Measurements from ENCODE around the gene UBE2U.
"Not testable (repeated sequence)": the region's sequence is repeated elsewhere in the genome, so short reads cannot be mapped to it uniquely, and the experiment has no call there.

The UBE2U gene

GRCh38 chr1:64192290-64192689 is 11.1 kb upstream of the UBE2U start:
- no peak for DNase-seq (ENCODE audit: low read depth in 4 of 4, low spot score in 1 of 4)

- DNase-seq (ENCODE audit: low read depth in 4 of 4, low spot score in 1 of 4), result no peak
These were observed 9.0 kb upstream of the UBE2U start for GRCh38 chr1:64194168-64195080.

DNA sequence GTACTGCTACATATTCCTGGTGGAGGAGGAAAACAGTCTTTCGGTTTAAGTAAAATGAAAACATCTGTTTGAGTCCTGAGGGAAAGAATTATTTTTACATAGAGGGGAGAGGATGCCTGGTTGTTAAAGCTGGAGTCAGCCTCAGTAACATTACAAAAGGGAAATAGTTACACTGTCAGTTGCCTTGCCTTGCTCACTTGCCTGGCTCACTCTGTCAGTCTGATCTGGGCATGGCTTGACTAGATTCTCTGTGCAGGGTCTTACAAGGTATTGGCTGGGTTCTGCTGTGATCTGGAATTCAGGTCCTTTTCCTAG is 8.4 kb upstream of the UBE2U start:
- no peak for DNase-seq (ENCODE audit: low read depth in 4 of 4, low spot score in 1 of 4)

- DNase-seq (ENCODE audit: low read depth in 4 of 4, low spot score in 1 of 4), result no peak
These were observed 7.2 kb upstream of the UBE2U start for GRCh38 chr1:64196074-64196870.

DNA sequence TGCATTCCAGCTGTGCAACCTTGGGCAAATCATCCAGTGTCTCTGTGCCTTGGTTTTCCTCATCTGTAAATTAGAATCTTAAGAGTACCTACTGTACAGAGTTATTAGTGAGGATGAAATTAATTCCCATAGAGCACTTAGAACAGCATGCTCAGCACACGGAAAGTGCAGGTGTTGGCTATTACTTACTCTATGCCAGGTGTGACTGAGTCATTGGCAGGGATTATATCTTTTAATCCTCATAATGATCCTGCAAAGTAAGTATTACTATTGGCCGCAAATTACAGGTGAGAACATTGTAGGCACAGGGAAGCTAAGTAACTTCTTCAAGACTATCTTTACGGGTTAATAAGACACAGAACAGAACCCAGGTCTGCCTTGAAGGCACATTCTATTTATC is 6.3 kb upstream of the UBE2U start:
- DNase-seq (ENCODE audit: low read depth in 4 of 4, low spot score in 1 of 4), result no peak

GRCh38 chr1:64199154-64199553 is 4.3 kb upstream of the UBE2U start:
- no peak for DNase-seq (ENCODE audit: low read depth in 4 of 4, low spot score in 1 of 4)

DNA sequence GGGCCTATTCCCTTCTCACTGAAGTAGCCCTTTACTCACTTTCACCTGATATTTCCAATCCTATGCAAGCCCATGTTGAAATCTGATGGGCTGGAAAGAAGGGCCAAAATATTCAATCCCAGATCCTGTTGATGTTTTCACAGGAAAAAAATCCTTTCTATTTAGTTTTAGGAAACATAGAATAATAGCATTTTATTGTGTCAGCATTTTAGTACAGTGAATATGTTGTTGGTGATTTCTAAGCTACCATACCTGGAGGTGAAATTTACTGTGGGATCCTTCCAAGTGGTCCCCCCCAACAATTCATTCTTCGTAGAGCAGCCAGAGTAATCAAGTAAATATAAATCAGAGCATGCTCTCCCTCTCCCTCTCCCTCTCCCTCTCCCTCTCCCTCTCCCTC is 3.4 kb upstream of the UBE2U start:
- DNase-seq (ENCODE audit: low read depth in 4 of 4, low spot score in 1 of 4), result no peak

GRCh38 chr1:64209221-64209620 is 5.8 kb downstream of the UBE2U start:
- no peak for DNase-seq (ENCODE audit: low read depth in 4 of 4, low spot score in 1 of 4)

DNA sequence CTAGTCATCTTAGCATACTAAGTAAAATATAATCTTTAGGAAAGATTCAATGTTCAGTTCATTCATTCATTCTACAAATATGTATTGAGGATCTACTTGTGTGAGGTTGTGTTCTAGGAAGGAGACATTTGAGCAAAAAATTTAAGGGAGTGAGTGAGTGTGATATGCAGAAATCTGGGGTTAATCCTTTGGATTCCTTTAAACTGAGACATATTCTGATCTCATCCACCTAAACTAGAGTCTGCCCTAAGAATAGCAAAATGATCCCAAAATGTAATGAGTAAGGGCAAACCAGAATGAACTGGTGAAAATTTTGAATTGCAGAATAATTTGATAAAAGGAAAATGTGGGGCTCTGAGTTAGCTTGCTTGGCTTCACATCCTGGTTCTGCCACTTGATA is 8.6 kb downstream of the UBE2U start:
- DNase-seq (ENCODE audit: low read depth in 4 of 4, low spot score in 1 of 4), result no peak

DNA sequence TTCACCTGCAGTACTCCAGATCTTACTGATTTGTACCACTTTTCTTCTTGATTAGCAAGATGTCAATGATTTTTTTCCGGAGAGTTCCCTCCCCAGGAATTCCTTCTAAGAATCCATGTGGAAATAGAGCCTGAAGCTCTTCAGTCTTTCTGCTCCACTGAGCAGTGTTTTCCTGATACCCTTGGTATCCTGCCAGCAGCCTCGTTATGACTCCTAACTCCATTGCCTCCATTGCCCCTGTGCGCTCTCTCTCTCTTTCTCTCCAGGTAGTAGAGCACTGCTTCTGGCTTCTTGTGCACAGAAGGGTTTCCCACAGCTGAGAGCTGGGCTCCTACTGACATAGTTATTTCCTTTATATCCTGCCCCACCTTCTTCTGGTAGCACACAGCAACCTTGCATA is 12.2 kb downstream of the UBE2U start:
- DNase-seq (ENCODE audit: low read depth in 4 of 4, low spot score in 1 of 4), result no peak

GRCh38 chr1:64220241-64220640 is 16.8 kb downstream of the UBE2U start:
- no peak for DNase-seq (ENCODE audit: low read depth in 4 of 4, low spot score in 1 of 4)

GRCh38 chr1:64223329-64224151 is 20.1 kb downstream of the UBE2U start:
- DNase-seq (ENCODE audit: low read depth in 4 of 4, low spot score in 1 of 4), result no peak

DNA sequence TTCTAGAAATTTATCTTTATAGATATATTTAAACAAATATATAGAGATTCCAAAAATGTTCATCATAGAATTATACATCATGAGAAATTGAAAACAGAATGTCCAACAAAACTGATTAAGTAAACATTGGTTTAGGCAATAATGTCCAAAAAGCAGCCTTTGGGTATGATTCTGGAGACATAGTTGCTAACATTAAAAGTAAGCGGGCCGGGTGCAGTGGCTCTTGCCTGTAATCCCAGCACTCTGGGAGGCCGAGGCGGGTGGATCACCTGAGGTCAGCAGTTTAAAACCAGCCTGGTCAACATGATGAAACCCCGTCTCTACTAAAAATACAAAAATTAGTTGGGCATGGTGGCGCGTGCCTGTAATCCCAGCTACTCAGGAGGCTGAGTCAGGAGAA is 20.8 kb downstream of the UBE2U start:
- DNase-seq (ENCODE audit: low read depth in 4 of 4, low spot score in 1 of 4), result not testable (repeated sequence)

DNA sequence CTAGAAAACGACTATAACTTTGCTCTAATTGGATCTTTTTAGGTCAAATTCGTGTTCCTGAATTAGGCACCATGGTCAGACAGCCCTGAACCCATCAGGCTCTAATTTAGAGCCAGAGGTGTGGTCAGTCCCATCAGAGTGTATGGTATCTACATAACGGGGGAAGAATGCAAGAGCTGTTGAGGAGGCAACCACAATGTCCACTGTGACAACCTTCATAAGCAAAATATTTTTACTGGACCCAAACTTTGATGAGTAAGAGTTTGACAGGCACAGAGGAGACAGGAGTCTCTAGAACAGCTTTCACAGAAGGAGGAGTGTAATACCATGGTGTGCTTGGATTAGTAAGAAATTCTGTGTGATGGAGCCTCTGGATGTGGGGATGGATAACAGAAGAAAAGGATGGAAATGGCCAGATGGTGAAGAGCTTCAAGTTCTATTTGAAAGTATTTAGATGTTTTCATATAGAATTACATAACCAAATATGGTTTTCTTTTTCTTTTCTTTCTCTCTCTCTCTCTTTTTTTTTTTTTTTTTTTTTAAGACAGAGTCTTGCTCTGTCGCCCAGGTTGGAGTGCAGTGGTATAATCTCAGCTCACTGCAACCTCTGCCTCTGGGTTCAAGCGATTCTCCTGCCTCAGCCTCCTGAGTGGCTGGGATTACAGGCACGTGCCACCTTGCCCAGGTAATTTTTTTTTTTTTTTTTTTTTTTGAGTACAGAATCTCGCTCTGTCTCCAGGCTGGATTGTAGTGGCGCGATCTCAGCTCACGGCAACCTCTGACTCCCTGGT is 24.9 kb downstream of the UBE2U start:
- DNase-seq (ENCODE audit: low read depth in 4 of 4, low spot score in 1 of 4), result no peak

GRCh38 chr1:64229307-64229706 is 25.9 kb downstream of the UBE2U start:
- no peak for DNase-seq (ENCODE audit: low read depth in 4 of 4, low spot score in 1 of 4)

DNA sequence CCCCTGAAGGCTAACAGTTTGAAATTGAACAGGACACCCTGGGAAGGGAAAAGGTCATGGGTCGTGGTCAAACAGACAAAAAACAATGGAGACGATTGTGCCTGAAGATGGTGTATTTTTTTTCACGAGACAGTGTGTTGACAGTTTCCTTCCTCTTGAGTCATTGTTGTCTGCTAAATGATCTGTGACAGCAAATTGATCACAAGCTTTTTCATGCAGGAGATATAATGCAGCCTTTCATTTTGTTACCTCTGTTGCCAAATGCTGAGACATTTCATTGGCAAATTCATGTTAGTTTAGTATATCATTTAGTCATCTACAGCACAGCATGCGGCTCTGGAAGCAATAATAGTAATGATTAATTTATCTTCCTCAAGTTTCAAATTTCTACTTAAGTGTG is 27.7 kb downstream of the UBE2U start:
- no peak for DNase-seq (ENCODE audit: low read depth in 4 of 4, low spot score in 1 of 4)

DNA sequence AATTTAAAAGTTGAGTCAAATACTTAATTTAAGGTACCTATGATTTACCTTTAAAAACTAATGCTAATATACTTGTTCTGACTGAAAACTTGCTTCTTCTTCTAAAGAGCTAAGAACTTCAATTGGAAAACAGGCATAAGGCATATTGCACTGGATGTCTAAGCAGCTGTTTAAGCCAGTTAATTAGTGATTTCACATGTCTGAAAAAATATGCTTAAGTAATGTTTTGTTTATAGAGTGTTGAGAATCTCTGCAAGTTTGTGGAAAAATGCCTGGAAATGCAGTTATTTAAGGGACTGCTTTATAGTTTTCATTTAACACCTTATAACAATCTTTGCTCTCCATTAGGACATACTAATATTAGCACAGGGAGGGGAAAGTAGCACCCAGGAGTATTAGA is 28.2 kb downstream of the UBE2U start:
- DNase-seq (ENCODE audit: low read depth in 4 of 4, low spot score in 1 of 4), result no peak

GRCh38 chr1:64234714-64235113 is 31.3 kb downstream of the UBE2U start:
- DNase-seq (ENCODE audit: low read depth in 4 of 4, low spot score in 1 of 4), result no peak

DNA sequence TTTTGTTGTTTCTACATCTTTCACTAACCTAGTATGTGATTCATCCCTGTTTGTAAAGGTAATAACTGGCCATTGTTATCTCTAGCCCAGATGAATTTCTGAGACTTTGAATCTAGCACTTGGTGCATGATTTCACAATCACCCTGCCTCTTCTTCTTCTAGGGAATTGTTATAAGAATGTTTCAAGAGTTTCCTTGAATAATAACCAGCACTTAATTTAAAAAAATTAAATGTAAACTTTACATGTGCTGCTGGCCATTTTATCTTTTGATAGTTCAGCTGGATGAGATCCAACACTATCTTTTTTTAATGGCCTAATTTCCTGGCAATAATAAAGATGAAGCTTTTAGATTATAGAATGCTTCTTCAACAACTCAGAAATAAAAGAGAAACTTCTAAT is 31.8 kb downstream of the UBE2U start:
- no peak for DNase-seq (ENCODE audit: low read depth in 4 of 4, low spot score in 1 of 4)

GRCh38 chr1:64235910-64236309 is 32.5 kb downstream of the UBE2U start:
- DNase-seq (ENCODE audit: low read depth in 4 of 4, low spot score in 1 of 4), result no peak

- DNase-seq (ENCODE audit: low read depth in 4 of 4, low spot score in 1 of 4), result no peak
These were observed 33.1 kb downstream of the UBE2U start for GRCh38 chr1:64236541-64236954.

Data from stimulated activated CD4-positive, alpha-beta T cell treated with anti-CD3 and anti-CD28 coated beads, Interleukin-1b, Interleukin-23, amount 100 ng/mL, for 24 hours (primary cell).